Measurements from ENCODE around the gene TM7SF3. TPM values are rescaled to one million over a fixed set of nuclear protein-coding genes. Genes with fewer than 3 reads are reported as not detected.
A peak's percentile ranks its signal among the peaks of the same experiment; 100 is the strongest.

Gene TM7SF3
- total RNA-seq, 4 donors from 2014 or later: 67.2 to 142 (median 124) TPM

DNA sequence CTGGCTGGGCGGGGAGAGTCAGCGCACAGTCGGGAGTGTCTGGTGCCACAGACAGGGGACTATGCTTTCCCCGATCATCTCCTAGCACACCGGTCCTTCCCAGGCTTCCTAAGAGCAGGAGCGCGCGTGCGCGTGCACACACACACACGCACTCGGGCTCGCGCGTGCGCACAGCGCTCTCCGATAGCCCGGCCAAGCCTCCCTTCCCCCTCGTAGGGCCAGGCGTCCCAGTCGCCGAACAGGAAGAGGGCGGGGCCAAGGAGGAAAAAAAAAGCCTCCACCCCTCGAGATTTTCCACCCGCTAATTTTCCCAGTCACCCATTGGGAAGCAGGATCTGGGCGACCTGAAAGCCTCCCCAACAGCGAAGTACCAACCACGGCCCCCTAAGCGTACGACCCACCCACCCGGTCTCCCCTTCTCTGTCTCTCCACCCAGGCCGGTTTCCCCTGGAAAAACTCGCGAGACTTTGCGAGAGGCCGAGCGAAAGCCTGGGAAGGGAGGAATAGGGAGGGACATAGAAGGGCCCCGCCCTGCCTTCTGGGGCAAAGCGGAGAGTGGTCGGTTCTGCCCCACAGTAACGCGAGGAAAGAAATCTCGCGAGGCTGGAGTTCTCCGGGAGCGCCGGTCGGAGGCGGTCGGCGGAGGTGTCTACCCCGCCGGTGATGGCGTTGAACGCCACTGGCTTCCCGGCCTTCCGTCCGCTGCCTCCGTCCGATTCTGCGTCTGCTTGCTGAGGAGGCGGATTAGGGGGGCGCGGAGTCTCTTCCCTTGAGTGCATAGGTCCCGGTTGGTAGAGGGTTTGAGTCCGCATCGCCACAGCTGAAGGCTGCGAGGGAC lies 76.1 kb downstream of the TM7SF3 start, which contains the start of the genes FGFR1OP2 and INTS13:
FGFR1OP2 (plus strand) TSS at position 608 of the 838 bp plus-strand sequence. CDS start 15,689 bp downstream, outside the sequence.
INTS13 (minus strand) TSS at position 119 of the 838 bp plus-strand sequence. CDS start 1,178 bp downstream, outside the sequence.
- Histone ChIP-seq H3K27me3 (no peaks in the 10 kb centered on the region), H3K4me1 (peaks cover 58% of the 10 kb centered on the region), H3K27ac (peak within 1 kb of the TSS; percentile 99), H3K36me3 (peaks cover 2% of the 10 kb centered on the region), H3K4me3 (peak within 1 kb of the TSS; percentile 76), H3K9me3 (no peaks in the 10 kb centered on the region)
- 0% methylated on average over 50 of the region's 69 CpGs for WGBS
- no peak for TF ChIP-seq CTCF (IDR thresholded peaks at IDR 0.05)
- TF ChIP-seq POLR2AphosphoS5 (IDR thresholded peaks at IDR 0.05): peak; percentile 50 to 84 (median 65)
- no peak for TF ChIP-seq EP300 (IDR thresholded peaks at IDR 0.05)
- peak; percentile 74 to 96 for TF ChIP-seq POLR2A (IDR thresholded peaks at IDR 0.05)
- peak; percentile 98 to 99 for DNase-seq (ENCODE audit: low spot score in 2 of 2)

GRCh38 chr12:26937443-26937862 lies 76.7 kb downstream of the TM7SF3 start:
- no peak for DNase-seq (ENCODE audit: low spot score in 2 of 2)
- H3K36me3 ChIP-seq: peaks cover 4% of the 10 kb centered on the region
- peaks cover 58% of the 10 kb centered on the region for H3K4me1 ChIP-seq
- no peaks in the 10 kb centered on the region for H3K9me3 ChIP-seq
- no peak for TF ChIP-seq POLR2A (IDR thresholded peaks at IDR 0.05)
- TF ChIP-seq EP300 (IDR thresholded peaks at IDR 0.05): no peak
- H3K27ac ChIP-seq: peak overlapping the region; percentile 99
- H3K27me3 ChIP-seq: no peaks in the 10 kb centered on the region
- WGBS: under 1% methylated on average over 10 of the region's 10 CpGs
- peak overlapping the region; percentile 76 for H3K4me3 ChIP-seq

GRCh38 chr12:26936559-26937442 lies 77.4 kb downstream of the TM7SF3 start:
- Histone ChIP-seq H3K27ac (peak overlapping the region; percentile 99), H3K4me3 (peak overlapping the region; percentile 76), H3K4me1 (peaks cover 54% of the 10 kb centered on the region), H3K36me3 (peaks cover 8% of the 10 kb centered on the region), H3K27me3 (no peaks in the 10 kb centered on the region), H3K9me3 (no peaks in the 10 kb centered on the region)
- no peak for DNase-seq (ENCODE audit: low spot score in 2 of 2)
- WGBS: 9% methylated on average over 8 of the region's 8 CpGs
- TF ChIP-seq POLR2AphosphoS5 (IDR thresholded peaks at IDR 0.05): no peak
- TF ChIP-seq EP300 (IDR thresholded peaks at IDR 0.05): no peak
- TF ChIP-seq CTCF (IDR thresholded peaks at IDR 0.05): no peak
- TF ChIP-seq POLR2A (IDR thresholded peaks at IDR 0.05): no peak

DNA sequence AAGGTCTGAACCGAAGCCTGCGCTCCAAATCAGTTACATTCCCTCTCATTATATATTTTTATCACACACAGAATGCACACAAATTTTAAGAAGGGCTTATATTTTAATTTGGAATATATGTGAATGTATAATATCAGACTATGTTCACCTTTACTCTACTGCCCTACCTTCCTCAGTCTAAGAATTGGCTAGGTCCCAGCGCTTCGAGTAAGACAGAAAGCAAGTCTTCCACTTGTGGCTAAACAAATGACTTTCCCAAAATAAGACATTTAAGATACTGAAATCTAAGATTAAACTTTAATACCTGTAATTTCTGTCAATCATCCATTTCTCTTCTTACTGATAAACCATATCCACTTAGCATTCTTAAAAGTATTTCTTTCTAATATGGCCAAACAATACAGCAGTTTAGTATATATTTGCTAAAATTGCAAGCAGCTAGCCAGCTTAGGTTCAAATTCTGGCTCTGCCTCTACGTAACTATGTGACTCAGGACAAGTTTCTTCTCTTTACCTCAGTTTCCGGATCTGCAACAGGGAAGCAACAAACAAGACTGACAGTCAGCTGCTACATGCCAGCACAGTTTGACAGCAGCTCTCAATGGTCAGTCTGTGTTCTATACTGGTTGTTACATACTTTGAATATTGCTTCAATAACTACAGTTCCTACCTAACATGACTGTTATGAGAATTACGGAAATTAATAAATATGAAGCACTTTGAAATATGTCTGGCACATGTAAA lies 78.4 kb downstream of the TM7SF3 start:
- DNase-seq (ENCODE audit: low spot score in 2 of 2): no peak
- TF ChIP-seq EP300 (IDR thresholded peaks at IDR 0.05) (no peak), POLR2A (IDR thresholded peaks at IDR 0.05) (no peak), POLR2AphosphoS5 (IDR thresholded peaks at IDR 0.05) (no peak), CTCF (IDR thresholded peaks at IDR 0.05) (no peak)
- Histone ChIP-seq H3K27ac (no peak overlapping the region), H3K36me3 (peaks cover 15% of the 10 kb centered on the region), H3K9me3 (no peaks in the 10 kb centered on the region), H3K27me3 (no peaks in the 10 kb centered on the region), H3K4me1 (peaks cover 44% of the 10 kb centered on the region), H3K4me3 (no peak overlapping the region)
- WGBS: 58% methylated on average over 7 of the region's 7 CpGs

GRCh38 chr12:26929590-26929989 lies 84.6 kb downstream of the TM7SF3 start:
- no peak overlapping the region for H3K27ac ChIP-seq
- no peaks in the 10 kb centered on the region for H3K4me1 ChIP-seq
- peaks cover 50% of the 10 kb centered on the region for H3K36me3 ChIP-seq
- no peak overlapping the region for H3K4me3 ChIP-seq
- DNase-seq (ENCODE audit: low spot score in 2 of 2): no peak
- no peaks in the 10 kb centered on the region for H3K9me3 ChIP-seq
- TF ChIP-seq POLR2A (IDR thresholded peaks at IDR 0.05) (no peak), POLR2AphosphoS5 (IDR thresholded peaks at IDR 0.05) (no peak), EP300 (IDR thresholded peaks at IDR 0.05) (no peak), CTCF (IDR thresholded peaks at IDR 0.05) (no peak)
- no peaks in the 10 kb centered on the region for H3K27me3 ChIP-seq
- WGBS: 93% methylated on average over 2 of the region's 2 CpGs
